CD4-positive, alpha-beta T cell (primary cell): ENCODE data around the gene ACCS. TPM values are rescaled to one million over a fixed set of nuclear protein-coding genes. Genes with fewer than 3 reads are reported as not detected.
A peak's percentile ranks its signal among the peaks of the same experiment; 100 is the strongest.

Experiments used
- ATAC-seq: fragments of 200-7000 bp; cut with Tn5 transposase; one replicate; pipeline ENCODE4 v1.10.0; 2022; ENCODE audit warnings: mild to moderate bottlenecking; ENCODE audit not compliant: poor library complexity
- CTCF ChIA-PET: fragments of 350-600 bp; sonication (Branson Sonifier 250); formaldehyde crosslinking; loops from one replicate; lab custom pipeline; 2021; ENCODE audit warnings: antibody characterized with exemption, inconsistent platforms; lab: Charles Lee
- POLR2A ChIA-PET: fragments of 350-600 bp; sonication (Branson Sonifier 250); formaldehyde crosslinking; loops from one replicate; lab custom pipeline; 2021; ENCODE audit warnings: antibody characterized with exemption, inconsistent platforms; lab: Charles Lee
- DNase-seq, 14 experiments: peaks; one replicate each; pipeline ENCODE4 v3.0.0-alpha.2; 2013 to 2020; ENCODE audit warnings: mixed read lengths in 2 of 14
- H3K27ac ChIP-seq, 2 donors: one replicate each; pipeline versions ENCODE4 v1.5.1 to v1.7.0; 2013; ENCODE audit warnings: low read length in 2 of 2, low read depth in 1 of 2, mild to moderate bottlenecking in 1 of 2
- H3K27me3 ChIP-seq, 2 experiments: 1 replicate in 1 of 2; 2 replicates in 1 of 2; pipeline versions ENCODE4 v1.6.1 to v1.7.0; 2013; ENCODE audit warnings: low read length in 2 of 2, control low read depth in 1 of 2, mild to moderate bottlenecking in 1 of 2, moderate library complexity in 1 of 2; ENCODE audit not compliant: insufficient read depth in 2 of 2, control insufficient read depth in 1 of 2
- H3K36me3 ChIP-seq: one replicate; pipeline ENCODE4 v1.6.1; 2013; ENCODE audit warnings: low read length, control low read depth; ENCODE audit not compliant: insufficient read depth
- H3K4me1 ChIP-seq: one replicate; pipeline ENCODE4 v1.6.1; 2013; ENCODE audit warnings: low read length, control low read depth; ENCODE audit not compliant: insufficient read depth
- H3K4me3 ChIP-seq: one replicate; pipeline ENCODE4 v1.5.1; 2013; ENCODE audit warnings: mild to moderate bottlenecking, low read length, moderate library complexity
- H3K9me3 ChIP-seq, 2 experiments: 1 replicate in 1 of 2; 2 replicates in 1 of 2; pipeline versions ENCODE4 v1.6.1 to v1.7.0; 2013; ENCODE audit warnings: low read length in 2 of 2, mild to moderate bottlenecking in 2 of 2, control low read depth in 1 of 2, moderate library complexity in 1 of 2; ENCODE audit not compliant: control insufficient read depth in 1 of 2, insufficient read depth in 1 of 2
- H3K27ac Mint-ChIP-seq: one replicate; pipeline ENCODE4 v1.8.0; 2020; ENCODE audit warnings: mixed read lengths
- H3K27me3 Mint-ChIP-seq: one replicate; pipeline ENCODE4 v1.8.0; 2021; ENCODE audit warnings: mixed read lengths
- H3K36me3 Mint-ChIP-seq: one replicate; pipeline ENCODE4 v1.8.0; 2021; ENCODE audit warnings: low read depth, mixed read lengths
- H3K4me1 Mint-ChIP-seq: one replicate; pipeline ENCODE4 v1.8.0; 2021; ENCODE audit warnings: low read depth, mixed read lengths
- H3K4me3 Mint-ChIP-seq: one replicate; pipeline ENCODE4 v1.8.0; 2020; ENCODE audit warnings: mild to moderate bottlenecking, mixed read lengths
- H3K9me3 Mint-ChIP-seq: one replicate; pipeline ENCODE4 v1.8.0; 2020; ENCODE audit warnings: mixed read lengths
- CTCF ChIP-seq: fragments of 200-600 bp; IDR thresholded peaks from one replicate; pipeline ENCODE4 v1.8.0; 2022; ENCODE audit warnings: antibody characterized with exemption, mild to moderate bottlenecking
- intact Hi-C, 2 experiments: fragments of 100-400 bp; cut with DNase I in 1 of 2; cut with micrococcal nuclease in 1 of 2; formaldehyde crosslinking; loops; one replicate each; pipeline versions ENCODE4 v1.15.1 to v1.9.0; 2023 to 2025; cut with DNase I, micrococcal nuclease
- total RNA-seq, 174 experiments: library from RNA in 2 of 174; stranded (reverse) in 2 of 174; gene quantifications; one replicate each; pipeline ENCODE4 v1.2.3 and lab custom pipeline; 2021 to 2026

Gene ACCS
- total RNA-seq, 2 experiments from 2014 or later, result 17.7 to 18.7 TPM

- H3K4me3 ChIP-seq, result no peak overlapping the region
- Mint-ChIP-seq H3K4me3 (no peak overlapping the region), H3K27ac (no peak overlapping the region), H3K4me1 (no peaks in the 10 kb centered on the region), H3K36me3 (peaks cover 97% of the 10 kb centered on the region), H3K27me3 (no peaks in the 10 kb centered on the region), H3K9me3 (no peaks in the 10 kb centered on the region)
- ChIA-PET CTCF (no interaction called here), POLR2A (no interaction called here)
- DNase-seq (no peak), ATAC-seq (no peak)
- H3K4me1 ChIP-seq, result no peaks in the 10 kb centered on the region
- no peak for TF ChIP-seq CTCF
- H3K36me3 ChIP-seq, result peaks cover 90% of the 10 kb centered on the region
- H3K27ac ChIP-seq, result no peak overlapping the region
- no peaks in the 10 kb centered on the region for H3K27me3 ChIP-seq
- intact Hi-C loops, result no loop called here
- H3K9me3 ChIP-seq, result no peaks in the 10 kb centered on the region
These were observed 62.7 kb downstream of the ACCS start for GRCh38 chr11:44128729-44129128.

- no peaks in the 10 kb centered on the region for H3K27me3 Mint-ChIP-seq
- H3K4me3 Mint-ChIP-seq, result no peak overlapping the region
- ChIA-PET POLR2A (no interaction called here), CTCF (no interaction called here)
- no peaks in the 10 kb centered on the region for H3K27me3 ChIP-seq
- no peaks in the 10 kb centered on the region for H3K4me1 ChIP-seq
- no peak for TF ChIP-seq CTCF
- H3K4me1 Mint-ChIP-seq, result no peaks in the 10 kb centered on the region
- no peak overlapping the region for H3K27ac Mint-ChIP-seq
- H3K36me3 ChIP-seq, result peaks cover 71% of the 10 kb centered on the region
- H3K27ac ChIP-seq, result no peak overlapping the region
- H3K4me3 ChIP-seq, result no peak overlapping the region
- ATAC-seq, result no peak
- intact Hi-C loops, result no loop called here
- H3K9me3 ChIP-seq, result no peaks in the 10 kb centered on the region
- DNase-seq, result no peak
- H3K36me3 Mint-ChIP-seq, result peaks cover 93% of the 10 kb centered on the region
- no peaks in the 10 kb centered on the region for H3K9me3 Mint-ChIP-seq
These were observed 64.7 kb downstream of the ACCS start for GRCh38 chr11:44130751-44131150.

- TF ChIP-seq CTCF, result peak; percentile 12
- DNase-seq (no peak), ATAC-seq (no peak)
- no peaks in the 10 kb centered on the region for H3K9me3 ChIP-seq
- H3K4me3 ChIP-seq, result no peak overlapping the region
- H3K27ac ChIP-seq, result no peak overlapping the region
- Mint-ChIP-seq H3K4me1 (no peaks in the 10 kb centered on the region), H3K9me3 (no peaks in the 10 kb centered on the region), H3K36me3 (peaks cover 89% of the 10 kb centered on the region), H3K27me3 (no peaks in the 10 kb centered on the region), H3K27ac (no peak overlapping the region), H3K4me3 (no peak overlapping the region)
- H3K27me3 ChIP-seq, result no peaks in the 10 kb centered on the region
- peaks cover 44% of the 10 kb centered on the region for H3K36me3 ChIP-seq
- CTCF ChIA-PET, result interaction anchor here (0.9 to 1.2 kb wide), 3 partner anchors 11 to 29 kb away, joined by 3 read pairs; no protein-coding TSS in a partner anchor
- intact Hi-C loops, result no loop called here
- no peaks in the 10 kb centered on the region for H3K4me1 ChIP-seq
- POLR2A ChIA-PET, result no interaction called here
These were observed 67.4 kb downstream of the ACCS start for GRCh38 chr11:44133335-44133946.

Other genes starting within 250 kb of the ACCS start
- gene ALKBH3, start 185.4 kb upstream of the ACCS start, total RNA-seq, result 10 to 100 TPM; 16.7 to 17.2 TPM
- not detected for gene C11orf96, start 123.6 kb upstream of the ACCS start, total RNA-seq
- gene ACCSL, start 18.3 kb upstream of the ACCS start, total RNA-seq, result not detected
- 10 to 100 TPM; 17.1 to 17.5 TPM for gene EXT2, start 29.4 kb downstream of the ACCS start, total RNA-seq
- not detected for gene ALX4, start 243.9 kb downstream of the ACCS start, total RNA-seq